Stomach (tissue), 4 donors: Measurements from ENCODE around the gene ARFGAP1.

Experiments used
- POLR2A ChIP-seq, 4 donors: fragments of 450-650 bp; IDR thresholded peaks; one replicate each; pipeline ENCODE4 v1.6.1; 2016; ENCODE audit warnings: antibody characterized with exemption in 4 of 4, control low read depth in 2 of 4, mild to moderate bottlenecking in 1 of 4, moderate library complexity in 1 of 4
- POLR2AphosphoS5 ChIP-seq, 3 donors: sonication (generic); formaldehyde crosslinking; IDR thresholded peaks; one replicate each; pipeline ENCODE4 v1.6.1; 2016; ENCODE audit warnings: antibody characterized with exemption in 3 of 3
- TF ChIP-seq, protein P1 (sequence below), 7 experiments: fragments of 450-650 bp in 4 of 7; fragments of 200-600 bp in 3 of 7; sonication (generic) in 3 of 7; IDR thresholded peaks; one replicate each; pipeline ENCODE4 v1.5.1; 2016 to 2019; ENCODE audit warnings: antibody characterized with exemption in 7 of 7, control low read depth in 2 of 7, mild to moderate bottlenecking in 1 of 7

GRCh38 chr20:63293456-63293855, 20.8 kb downstream of the ARFGAP1 start:
- TF ChIP-seq POLR2A (IDR thresholded peaks at IDR 0.05) = no peak
- TF ChIP-seq, protein P1, sequence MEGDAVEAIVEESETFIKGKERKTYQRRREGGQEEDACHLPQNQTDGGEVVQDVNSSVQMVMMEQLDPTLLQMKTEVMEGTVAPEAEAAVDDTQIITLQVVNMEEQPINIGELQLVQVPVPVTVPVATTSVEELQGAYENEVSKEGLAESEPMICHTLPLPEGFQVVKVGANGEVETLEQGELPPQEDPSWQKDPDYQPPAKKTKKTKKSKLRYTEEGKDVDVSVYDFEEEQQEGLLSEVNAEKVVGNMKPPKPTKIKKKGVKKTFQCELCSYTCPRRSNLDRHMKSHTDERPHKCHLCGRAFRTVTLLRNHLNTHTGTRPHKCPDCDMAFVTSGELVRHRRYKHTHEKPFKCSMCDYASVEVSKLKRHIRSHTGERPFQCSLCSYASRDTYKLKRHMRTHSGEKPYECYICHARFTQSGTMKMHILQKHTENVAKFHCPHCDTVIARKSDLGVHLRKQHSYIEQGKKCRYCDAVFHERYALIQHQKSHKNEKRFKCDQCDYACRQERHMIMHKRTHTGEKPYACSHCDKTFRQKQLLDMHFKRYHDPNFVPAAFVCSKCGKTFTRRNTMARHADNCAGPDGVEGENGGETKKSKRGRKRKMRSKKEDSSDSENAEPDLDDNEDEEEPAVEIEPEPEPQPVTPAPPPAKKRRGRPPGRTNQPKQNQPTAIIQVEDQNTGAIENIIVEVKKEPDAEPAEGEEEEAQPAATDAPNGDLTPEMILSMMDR (IDR thresholded peaks at IDR 0.05) = no peak
- TF ChIP-seq POLR2AphosphoS5 (IDR thresholded peaks at IDR 0.05) = no peak
